GM23338 (cell line): ENCODE measurements around the gene RFX2. TPM values are rescaled to one million over a fixed set of nuclear protein-coding genes. Genes with fewer than 3 reads are reported as not detected.

ENCODE experiments used
- ATAC-seq: fragments of 200-7000 bp; cut with Tn5 transposase; 3 replicates; pipeline ENCODE4 v1.9.1; 2020
- DNase-seq: peaks from one replicate; pipeline ENCODE4 v3.0.0-alpha.2; 2015; ENCODE audit warnings: low spot score
- H2AFZ ChIP-seq: fragments of 200-600 bp; sonication (generic); 2 replicates; pipeline ENCODE4 v1.8.0; 2016; ENCODE audit warnings: antibody characterized with exemption, mild to moderate bottlenecking, moderate library complexity
- H3F3A ChIP-seq: fragments of 200-600 bp; sonication (generic); replicated peaks from 2 replicates; pipeline ENCODE4 v1.8.0; 2017; ENCODE audit warnings: antibody characterized with exemption, mixed run types, low read depth
- H3K27ac ChIP-seq: fragments of 200-600 bp; sonication (generic); 2 replicates; pipeline ENCODE4 v1.6.1; 2016; ENCODE audit warnings: low read depth
- H3K27me3 ChIP-seq: fragments of 200-600 bp; sonication (generic); 2 replicates; pipeline ENCODE4 v1.8.0; 2016; ENCODE audit warnings: mild to moderate bottlenecking, mixed run types, moderate library complexity; ENCODE audit not compliant: insufficient read depth
- H3K36me3 ChIP-seq: fragments of 200-600 bp; sonication (generic); 2 replicates; pipeline ENCODE4 v1.8.0; 2016; ENCODE audit warnings: mild to moderate bottlenecking; ENCODE audit not compliant: insufficient read depth
- H3K4me1 ChIP-seq: fragments of 200-600 bp; sonication (generic); 2 replicates; pipeline ENCODE4 v1.8.0; 2016; ENCODE audit warnings: mild to moderate bottlenecking, moderate library complexity; ENCODE audit not compliant: insufficient read depth
- H3K4me2 ChIP-seq: fragments of 200-600 bp; sonication (generic); 2 replicates; pipeline ENCODE4 v1.7.1; 2017; ENCODE audit warnings: mixed run types
- H3K4me3 ChIP-seq: fragments of 200-600 bp; sonication (generic); 2 replicates; pipeline ENCODE4 v1.6.1; 2016; ENCODE audit warnings: mixed run types
- H3K79me2 ChIP-seq: fragments of 200-600 bp; sonication (generic); replicated peaks from 2 replicates; pipeline ENCODE4 v1.8.0; 2017; ENCODE audit warnings: mild to moderate bottlenecking; ENCODE audit not compliant: insufficient read depth
- H3K9me2 ChIP-seq: fragments of 200-600 bp; sonication (generic); 2 replicates; pipeline ENCODE4 v1.8.0; 2017; ENCODE audit not compliant: insufficient read depth
- H4K20me1 ChIP-seq: fragments of 200-600 bp; sonication (generic); replicated peaks from 2 replicates; pipeline ENCODE4 v1.8.0; 2017; ENCODE audit warnings: mild to moderate bottlenecking; ENCODE audit not compliant: insufficient read depth
- H3K27ac Mint-ChIP-seq: 2 replicates; pipeline ENCODE4 v1.8.0; 2020; ENCODE audit warnings: inconsistent platforms, mild to moderate bottlenecking, moderate library complexity, mixed read lengths
- H3K27me3 Mint-ChIP-seq: 3 replicates; pipeline ENCODE4 v1.8.0; 2022; ENCODE audit warnings: low read depth, mild to moderate bottlenecking, moderate library complexity, mixed read lengths, inconsistent platforms; ENCODE audit not compliant: insufficient read depth, poor library complexity
- H3K36me3 Mint-ChIP-seq: 3 replicates; pipeline ENCODE4 v1.8.0; 2021; ENCODE audit warnings: low read depth, mild to moderate bottlenecking, inconsistent platforms, moderate library complexity, mixed read lengths
- H3K4me1 Mint-ChIP-seq: 3 replicates; pipeline ENCODE4 v1.8.0; 2020; ENCODE audit warnings: mild to moderate bottlenecking, inconsistent platforms, mixed read lengths
- H3K4me3 Mint-ChIP-seq: 3 replicates; pipeline ENCODE4 v1.8.0; 2021; ENCODE audit warnings: moderate library complexity, mild to moderate bottlenecking, inconsistent platforms, mixed read lengths
- H3K9me3 Mint-ChIP-seq: 3 replicates; pipeline ENCODE4 v1.8.0; 2020; ENCODE audit warnings: moderate library complexity, mild to moderate bottlenecking, inconsistent platforms, mixed read lengths
- CREB1 ChIP-seq: fragments of 250-450 bp; sonication (Bioruptor Pico); IDR thresholded peaks from 2 replicates; pipeline ENCODE4 v1.5.0; 2020; ENCODE audit warnings: low read depth, mild to moderate bottlenecking, moderate library complexity
- ETS1 ChIP-seq: IDR thresholded peaks from 2 replicates; pipeline ENCODE4 v1.6.1; 2016; ENCODE audit warnings: antibody characterized with exemption
- EZH2 ChIP-seq: fragments of 200-600 bp; sonication (generic); IDR thresholded peaks from one replicate; pipeline ENCODE4 v1.8.0; 2017; ENCODE audit warnings: antibody characterized with exemption, mild to moderate bottlenecking, low read depth; ENCODE audit not compliant: unreplicated experiment
- JUNB ChIP-seq: IDR thresholded peaks from one replicate; pipeline ENCODE4 v1.6.1; 2016; ENCODE audit warnings: antibody characterized with exemption; ENCODE audit not compliant: unreplicated experiment
- NANOG ChIP-seq: IDR thresholded peaks from 2 replicates; pipeline ENCODE4 v1.6.1; 2016; ENCODE audit warnings: antibody characterized with exemption, borderline replicate concordance
- POLR2AphosphoS5 ChIP-seq: IDR thresholded peaks from 2 replicates; pipeline ENCODE4 v1.6.1; 2016; ENCODE audit warnings: antibody characterized with exemption, low read depth
- REST ChIP-seq: IDR thresholded peaks from one replicate; pipeline ENCODE4 v1.6.1; 2018; ENCODE audit warnings: antibody characterized with exemption; ENCODE audit not compliant: unreplicated experiment
- STAT1 ChIP-seq: IDR thresholded peaks from one replicate; pipeline ENCODE4 v1.6.1; 2016; ENCODE audit warnings: antibody characterized with exemption; ENCODE audit not compliant: unreplicated experiment
- ZNF114 ChIP-seq: fragments of 250-450 bp; sonication (Bioruptor Pico); IDR thresholded peaks from 2 replicates; pipeline ENCODE4 v1.5.0; 2020; ENCODE audit warnings: mild to moderate bottlenecking, moderate library complexity
- ZNF331 ChIP-seq: fragments of 250-450 bp; sonication (Bioruptor Pico); IDR thresholded peaks from 2 replicates; pipeline ENCODE4 v1.5.0; 2020; ENCODE audit warnings: low read depth, mild to moderate bottlenecking, moderate library complexity
- polyA plus RNA-seq: library from polyadenylated mRNA; unstranded; fragments of >200 nt; fragmentation: Nextera tagmentation; extraction: Ambion mirVana; gene quantifications from 2 replicates; pipeline ENCODE4 v1.2.1, GENCODE V29; 2016
- total RNA-seq: library from RNA; depleted of rRNA; stranded (reverse); fragments of >200 nt; shearing (Covaris generic); gene quantifications from 2 replicates; pipeline ENCODE4 v1.2.3, GENCODE V29; 2014

Gene RFX2
- total and polyA plus RNA-seq, 2 experiments from 2014 or later = 4.6 to 13.0 TPM

GRCh38 chr19:6042776-6043726 lies 67.2 kb downstream of the RFX2 start:
- ATAC-seq = no peak
- H3K4me3 Mint-ChIP-seq = no peak overlapping the region

GRCh38 chr19:6041991-6042481 lies 68.3 kb downstream of the RFX2 start:
- Mint-ChIP-seq H3K4me1 (peaks cover under 1% of the 10 kb centered on the region), H3K9me3 (no peaks in the 10 kb centered on the region), H3K27ac (no peak overlapping the region), H3K4me3 (no peak overlapping the region), H3K27me3 (peaks cover 3% of the 10 kb centered on the region), H3K36me3 (no peaks in the 10 kb centered on the region)
- no peaks in the 10 kb centered on the region for H3K36me3 ChIP-seq
- H3K27ac ChIP-seq = no peak overlapping the region
- no peaks in the 10 kb centered on the region for H3K79me2 ChIP-seq
- H4K20me1 ChIP-seq = no peaks in the 10 kb centered on the region
- H3K27me3 ChIP-seq = no peaks in the 10 kb centered on the region
- no peaks in the 10 kb centered on the region for H3F3A ChIP-seq
- H3K4me2 ChIP-seq = no peak overlapping the region
- H3K4me3 ChIP-seq = no peak overlapping the region
- H3K4me1 ChIP-seq = no peaks in the 10 kb centered on the region
- DNase-seq = no peak
- peak; percentile 48 for ATAC-seq
- no peak overlapping the region for H2AFZ ChIP-seq
- H3K9me2 ChIP-seq = no peaks in the 10 kb centered on the region
- no peak for TF ChIP-seq REST
- no peak for TF ChIP-seq ZNF114 (CRISPR knock-in tag)
- no peak for TF ChIP-seq POLR2AphosphoS5
- no peak for TF ChIP-seq ETS1
- no peak for TF ChIP-seq ZNF331 (CRISPR knock-in tag)
- TF ChIP-seq JUNB = no peak
- TF ChIP-seq STAT1 = no peak
- no peak for TF ChIP-seq CREB1

More at GRCh38 chr19:6042776-6043726, 67.2 kb downstream of the RFX2 start:
- Histone ChIP-seq H3K4me1 (no peaks in the 10 kb centered on the region), H3K27ac (no peak overlapping the region), H3K36me3 (no peaks in the 10 kb centered on the region), H4K20me1 (no peaks in the 10 kb centered on the region), H3F3A (no peaks in the 10 kb centered on the region), H3K9me2 (no peaks in the 10 kb centered on the region), H3K27me3 (no peaks in the 10 kb centered on the region), H3K4me2 (no peak overlapping the region), H3K79me2 (no peaks in the 10 kb centered on the region), H2AFZ (no peak overlapping the region), H3K4me3 (no peak overlapping the region)
- Mint-ChIP-seq H3K36me3 (no peaks in the 10 kb centered on the region), H3K27me3 (peaks cover 3% of the 10 kb centered on the region), H3K4me1 (peaks cover 9% of the 10 kb centered on the region), H3K9me3 (no peaks in the 10 kb centered on the region), H3K27ac (no peak overlapping the region)
- no peak for DNase-seq
- TF ChIP-seq ETS1 (no peak), NANOG (no peak), EZH2 (no peak)
